GM23338 (cell line): ENCODE data around the gene FAM241B. TPM values are rescaled to one million over a fixed set of nuclear protein-coding genes. Genes with fewer than 3 reads are reported as not detected.

ENCODE experiments used
- ATAC-seq: fragments of 200-7000 bp; cut with Tn5 transposase; 3 replicates; pipeline ENCODE4 v1.9.1; 2020
- DNase-seq: peaks from one replicate; pipeline ENCODE4 v3.0.0-alpha.2; 2015; ENCODE audit warnings: low spot score
- H2AFZ ChIP-seq: fragments of 200-600 bp; sonication (generic); 2 replicates; pipeline ENCODE4 v1.8.0; 2016; ENCODE audit warnings: antibody characterized with exemption, mild to moderate bottlenecking, moderate library complexity
- H3F3A ChIP-seq: fragments of 200-600 bp; sonication (generic); replicated peaks from 2 replicates; pipeline ENCODE4 v1.8.0; 2017; ENCODE audit warnings: antibody characterized with exemption, mixed run types, low read depth
- H3K27ac ChIP-seq: fragments of 200-600 bp; sonication (generic); 2 replicates; pipeline ENCODE4 v1.6.1; 2016; ENCODE audit warnings: low read depth
- H3K27me3 ChIP-seq: fragments of 200-600 bp; sonication (generic); 2 replicates; pipeline ENCODE4 v1.8.0; 2016; ENCODE audit warnings: mild to moderate bottlenecking, mixed run types, moderate library complexity; ENCODE audit not compliant: insufficient read depth
- H3K36me3 ChIP-seq: fragments of 200-600 bp; sonication (generic); 2 replicates; pipeline ENCODE4 v1.8.0; 2016; ENCODE audit warnings: mild to moderate bottlenecking; ENCODE audit not compliant: insufficient read depth
- H3K4me1 ChIP-seq: fragments of 200-600 bp; sonication (generic); 2 replicates; pipeline ENCODE4 v1.8.0; 2016; ENCODE audit warnings: mild to moderate bottlenecking, moderate library complexity; ENCODE audit not compliant: insufficient read depth
- H3K4me2 ChIP-seq: fragments of 200-600 bp; sonication (generic); 2 replicates; pipeline ENCODE4 v1.7.1; 2017; ENCODE audit warnings: mixed run types
- H3K4me3 ChIP-seq: fragments of 200-600 bp; sonication (generic); 2 replicates; pipeline ENCODE4 v1.6.1; 2016; ENCODE audit warnings: mixed run types
- H3K79me2 ChIP-seq: fragments of 200-600 bp; sonication (generic); replicated peaks from 2 replicates; pipeline ENCODE4 v1.8.0; 2017; ENCODE audit warnings: mild to moderate bottlenecking; ENCODE audit not compliant: insufficient read depth
- H3K9me2 ChIP-seq: fragments of 200-600 bp; sonication (generic); 2 replicates; pipeline ENCODE4 v1.8.0; 2017; ENCODE audit not compliant: insufficient read depth
- H4K20me1 ChIP-seq: fragments of 200-600 bp; sonication (generic); replicated peaks from 2 replicates; pipeline ENCODE4 v1.8.0; 2017; ENCODE audit warnings: mild to moderate bottlenecking; ENCODE audit not compliant: insufficient read depth
- H3K27ac Mint-ChIP-seq: 2 replicates; pipeline ENCODE4 v1.8.0; 2020; ENCODE audit warnings: inconsistent platforms, mild to moderate bottlenecking, moderate library complexity, mixed read lengths
- H3K27me3 Mint-ChIP-seq: 3 replicates; pipeline ENCODE4 v1.8.0; 2022; ENCODE audit warnings: low read depth, mild to moderate bottlenecking, moderate library complexity, mixed read lengths, inconsistent platforms; ENCODE audit not compliant: insufficient read depth, poor library complexity
- H3K36me3 Mint-ChIP-seq: 3 replicates; pipeline ENCODE4 v1.8.0; 2021; ENCODE audit warnings: low read depth, mild to moderate bottlenecking, inconsistent platforms, moderate library complexity, mixed read lengths
- H3K4me1 Mint-ChIP-seq: 3 replicates; pipeline ENCODE4 v1.8.0; 2020; ENCODE audit warnings: mild to moderate bottlenecking, inconsistent platforms, mixed read lengths
- H3K4me3 Mint-ChIP-seq: 3 replicates; pipeline ENCODE4 v1.8.0; 2021; ENCODE audit warnings: moderate library complexity, mild to moderate bottlenecking, inconsistent platforms, mixed read lengths
- H3K9me3 Mint-ChIP-seq: 3 replicates; pipeline ENCODE4 v1.8.0; 2020; ENCODE audit warnings: moderate library complexity, mild to moderate bottlenecking, inconsistent platforms, mixed read lengths
- EZH2 ChIP-seq: fragments of 200-600 bp; sonication (generic); IDR thresholded peaks from one replicate; pipeline ENCODE4 v1.8.0; 2017; ENCODE audit warnings: antibody characterized with exemption, mild to moderate bottlenecking, low read depth; ENCODE audit not compliant: unreplicated experiment
- EZH2phosphoT487 ChIP-seq: fragments of 200-600 bp; sonication (generic); IDR thresholded peaks from one replicate; pipeline ENCODE4 v1.8.1; 2018; ENCODE audit warnings: antibody characterized with exemption; ENCODE audit not compliant: unreplicated experiment
- NANOG ChIP-seq: IDR thresholded peaks from 2 replicates; pipeline ENCODE4 v1.6.1; 2016; ENCODE audit warnings: antibody characterized with exemption, borderline replicate concordance
- POLR2AphosphoS5 ChIP-seq: IDR thresholded peaks from 2 replicates; pipeline ENCODE4 v1.6.1; 2016; ENCODE audit warnings: antibody characterized with exemption, low read depth
- STAT1 ChIP-seq: IDR thresholded peaks from one replicate; pipeline ENCODE4 v1.6.1; 2016; ENCODE audit warnings: antibody characterized with exemption; ENCODE audit not compliant: unreplicated experiment
- polyA plus RNA-seq: library from polyadenylated mRNA; unstranded; fragments of >200 nt; fragmentation: Nextera tagmentation; extraction: Ambion mirVana; gene quantifications from 2 replicates; pipeline ENCODE4 v1.2.1, GENCODE V29; 2016
- total RNA-seq: library from RNA; depleted of rRNA; stranded (reverse); fragments of >200 nt; shearing (Covaris generic); gene quantifications from 2 replicates; pipeline ENCODE4 v1.2.3, GENCODE V29; 2014
- TF ChIP-seq, protein P1 (sequence below): IDR thresholded peaks from one replicate; pipeline ENCODE4 v1.6.1; 2018; ENCODE audit warnings: antibody characterized with exemption; ENCODE audit not compliant: unreplicated experiment
- TF ChIP-seq, protein P2 (sequence below): IDR thresholded peaks from 2 replicates; pipeline ENCODE4 v1.6.1; 2016; ENCODE audit warnings: antibody characterized with exemption
- TF ChIP-seq, protein P3 (sequence below), 2 experiments: fragments of 200-600 bp in 1 of 2; sonication (generic) in 1 of 2; conservative IDR thresholded peaks; 2 replicates each; pipeline versions ENCODE4 v1.5.1 to v1.6.1; 2016 to 2017; ENCODE audit warnings: antibody characterized with exemption in 2 of 2, low read depth in 2 of 2, mild to moderate bottlenecking in 2 of 2, moderate library complexity in 1 of 2

Gene FAM241B
- total and polyA plus RNA-seq, 2 experiments from 2014 or later: 6.7 to 28.3 TPM

DNA sequence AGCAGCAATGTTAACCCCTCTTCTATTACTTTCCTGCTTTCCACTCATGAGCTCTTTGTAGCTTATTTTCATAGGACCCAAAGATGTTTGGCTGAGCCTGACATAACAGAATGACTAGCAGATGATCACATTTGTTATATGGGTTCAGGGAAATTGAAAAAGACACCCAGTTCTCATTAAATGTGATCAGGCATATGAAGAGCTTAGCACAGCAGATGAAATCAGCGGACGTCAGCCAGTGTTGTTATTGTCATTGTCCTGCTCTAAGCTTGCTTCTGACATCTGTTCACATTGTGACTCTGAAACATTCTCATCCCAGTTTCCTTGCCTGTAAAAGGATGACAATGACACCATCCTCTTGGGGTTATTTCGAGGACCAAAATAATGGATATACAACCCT is 43.5 kb downstream of the FAM241B start:
- Mint-ChIP-seq H3K9me3 (no peaks in the 10 kb centered on the region), H3K27me3 (peaks cover 5% of the 10 kb centered on the region), H3K4me1 (no peaks in the 10 kb centered on the region), H3K4me3 (no peak overlapping the region), H3K27ac (no peak overlapping the region), H3K36me3 (no peaks in the 10 kb centered on the region; the same call in 2 of the 3 replicates)
- Histone ChIP-seq H3K9me2 (peaks cover 9% of the 10 kb centered on the region), H3K27ac (no peak overlapping the region), H3K4me2 (no peak overlapping the region), H3F3A (no peaks in the 10 kb centered on the region), H3K36me3 (no peaks in the 10 kb centered on the region), H3K4me1 (peaks cover 8% of the 10 kb centered on the region; the same call in 1 of the 2 replicates), H3K4me3 (no peak overlapping the region), H3K27me3 (no peaks in the 10 kb centered on the region), H4K20me1 (no peaks in the 10 kb centered on the region), H3K79me2 (no peaks in the 10 kb centered on the region), H2AFZ (no peak overlapping the region)
- DNase-seq (no peak), ATAC-seq (no peak)
- TF ChIP-seq EZH2phosphoT487: no peak
- TF ChIP-seq POLR2AphosphoS5: no peak
- TF ChIP-seq EZH2: no peak
- TF ChIP-seq, protein P1, sequence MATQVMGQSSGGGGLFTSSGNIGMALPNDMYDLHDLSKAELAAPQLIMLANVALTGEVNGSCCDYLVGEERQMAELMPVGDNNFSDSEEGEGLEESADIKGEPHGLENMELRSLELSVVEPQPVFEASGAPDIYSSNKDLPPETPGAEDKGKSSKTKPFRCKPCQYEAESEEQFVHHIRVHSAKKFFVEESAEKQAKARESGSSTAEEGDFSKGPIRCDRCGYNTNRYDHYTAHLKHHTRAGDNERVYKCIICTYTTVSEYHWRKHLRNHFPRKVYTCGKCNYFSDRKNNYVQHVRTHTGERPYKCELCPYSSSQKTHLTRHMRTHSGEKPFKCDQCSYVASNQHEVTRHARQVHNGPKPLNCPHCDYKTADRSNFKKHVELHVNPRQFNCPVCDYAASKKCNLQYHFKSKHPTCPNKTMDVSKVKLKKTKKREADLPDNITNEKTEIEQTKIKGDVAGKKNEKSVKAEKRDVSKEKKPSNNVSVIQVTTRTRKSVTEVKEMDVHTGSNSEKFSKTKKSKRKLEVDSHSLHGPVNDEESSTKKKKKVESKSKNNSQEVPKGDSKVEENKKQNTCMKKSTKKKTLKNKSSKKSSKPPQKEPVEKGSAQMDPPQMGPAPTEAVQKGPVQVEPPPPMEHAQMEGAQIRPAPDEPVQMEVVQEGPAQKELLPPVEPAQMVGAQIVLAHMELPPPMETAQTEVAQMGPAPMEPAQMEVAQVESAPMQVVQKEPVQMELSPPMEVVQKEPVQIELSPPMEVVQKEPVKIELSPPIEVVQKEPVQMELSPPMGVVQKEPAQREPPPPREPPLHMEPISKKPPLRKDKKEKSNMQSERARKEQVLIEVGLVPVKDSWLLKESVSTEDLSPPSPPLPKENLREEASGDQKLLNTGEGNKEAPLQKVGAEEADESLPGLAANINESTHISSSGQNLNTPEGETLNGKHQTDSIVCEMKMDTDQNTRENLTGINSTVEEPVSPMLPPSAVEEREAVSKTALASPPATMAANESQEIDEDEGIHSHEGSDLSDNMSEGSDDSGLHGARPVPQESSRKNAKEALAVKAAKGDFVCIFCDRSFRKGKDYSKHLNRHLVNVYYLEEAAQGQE: no peak
- no peak for TF ChIP-seq STAT1
- no peak for TF ChIP-seq NANOG
- TF ChIP-seq, protein P2, sequence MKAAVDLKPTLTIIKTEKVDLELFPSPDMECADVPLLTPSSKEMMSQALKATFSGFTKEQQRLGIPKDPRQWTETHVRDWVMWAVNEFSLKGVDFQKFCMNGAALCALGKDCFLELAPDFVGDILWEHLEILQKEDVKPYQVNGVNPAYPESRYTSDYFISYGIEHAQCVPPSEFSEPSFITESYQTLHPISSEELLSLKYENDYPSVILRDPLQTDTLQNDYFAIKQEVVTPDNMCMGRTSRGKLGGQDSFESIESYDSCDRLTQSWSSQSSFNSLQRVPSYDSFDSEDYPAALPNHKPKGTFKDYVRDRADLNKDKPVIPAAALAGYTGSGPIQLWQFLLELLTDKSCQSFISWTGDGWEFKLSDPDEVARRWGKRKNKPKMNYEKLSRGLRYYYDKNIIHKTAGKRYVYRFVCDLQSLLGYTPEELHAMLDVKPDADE: no peak

DNA sequence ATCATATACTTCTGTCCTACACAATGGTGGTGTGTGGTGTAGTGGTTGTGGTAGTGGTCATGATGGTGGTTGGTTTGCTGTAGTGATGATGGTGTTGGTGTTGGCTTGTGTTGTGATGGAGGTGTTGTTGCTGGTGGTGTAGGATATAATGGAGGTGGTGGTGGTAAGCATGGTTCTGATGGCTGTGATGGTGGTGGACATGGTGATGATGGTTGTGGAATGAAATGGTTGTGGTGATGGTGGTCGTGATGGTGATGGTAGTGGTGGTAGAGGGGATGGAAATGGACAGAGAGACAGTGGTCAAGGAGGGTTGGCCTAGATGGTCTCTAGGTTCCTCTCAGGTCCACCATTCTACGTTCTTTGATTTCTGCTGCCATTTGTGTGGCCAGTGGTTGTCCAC is 44.7 kb downstream of the FAM241B start:
- Mint-ChIP-seq H3K9me3 (no peaks in the 10 kb centered on the region; the same call in 2 of the 3 replicates), H3K27me3 (peaks cover 1% of the 10 kb centered on the region), H3K27ac (no peak overlapping the region), H3K4me1 (no peaks in the 10 kb centered on the region), H3K36me3 (no peaks in the 10 kb centered on the region), H3K4me3 (no peak overlapping the region)
- no peak for DNase-seq
- Histone ChIP-seq H3K4me3 (no peak overlapping the region), H3K4me1 (peaks cover 8% of the 10 kb centered on the region; the same call in 1 of the 2 replicates), H3K9me2 (peaks cover 9% of the 10 kb centered on the region), H3K36me3 (no peaks in the 10 kb centered on the region), H4K20me1 (no peaks in the 10 kb centered on the region), H3K27ac (no peak overlapping the region), H3K4me2 (no peak overlapping the region), H2AFZ (no peak overlapping the region), H3K27me3 (no peaks in the 10 kb centered on the region), H3F3A (no peaks in the 10 kb centered on the region), H3K79me2 (no peaks in the 10 kb centered on the region)
- no peak for ATAC-seq
- TF ChIP-seq NANOG (no peak), EZH2phosphoT487 (no peak)
- TF ChIP-seq, protein P1: no peak
- TF ChIP-seq, protein P3, sequence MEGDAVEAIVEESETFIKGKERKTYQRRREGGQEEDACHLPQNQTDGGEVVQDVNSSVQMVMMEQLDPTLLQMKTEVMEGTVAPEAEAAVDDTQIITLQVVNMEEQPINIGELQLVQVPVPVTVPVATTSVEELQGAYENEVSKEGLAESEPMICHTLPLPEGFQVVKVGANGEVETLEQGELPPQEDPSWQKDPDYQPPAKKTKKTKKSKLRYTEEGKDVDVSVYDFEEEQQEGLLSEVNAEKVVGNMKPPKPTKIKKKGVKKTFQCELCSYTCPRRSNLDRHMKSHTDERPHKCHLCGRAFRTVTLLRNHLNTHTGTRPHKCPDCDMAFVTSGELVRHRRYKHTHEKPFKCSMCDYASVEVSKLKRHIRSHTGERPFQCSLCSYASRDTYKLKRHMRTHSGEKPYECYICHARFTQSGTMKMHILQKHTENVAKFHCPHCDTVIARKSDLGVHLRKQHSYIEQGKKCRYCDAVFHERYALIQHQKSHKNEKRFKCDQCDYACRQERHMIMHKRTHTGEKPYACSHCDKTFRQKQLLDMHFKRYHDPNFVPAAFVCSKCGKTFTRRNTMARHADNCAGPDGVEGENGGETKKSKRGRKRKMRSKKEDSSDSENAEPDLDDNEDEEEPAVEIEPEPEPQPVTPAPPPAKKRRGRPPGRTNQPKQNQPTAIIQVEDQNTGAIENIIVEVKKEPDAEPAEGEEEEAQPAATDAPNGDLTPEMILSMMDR (conservative IDR thresholded peaks at IDR 0.05; ENCODE audit: low read depth in 2 of 2): no peak
